ENCODE measurements around the gene IL36A. TPM values are rescaled to one million over a fixed set of nuclear protein-coding genes. Genes with fewer than 3 reads are reported as not detected.

Gene IL36A
- total and polyA plus RNA-seq, 5 donors = not detected

GRCh38 chr2:112979731-112980130 lies 25.5 kb upstream of the IL36A start:
- no peak for DNase-seq
- Histone ChIP-seq H3K4me3 (ENCODE audit: low read length) (no peak overlapping the region), H3K4me1 (ENCODE audit: control insufficient read depth, insufficient read depth, low read length) (no peaks in the 10 kb centered on the region), H3K27me3 (ENCODE audit: control insufficient read depth, insufficient read depth) (no peaks in the 10 kb centered on the region), H3K27ac (ENCODE audit: low read length) (no peak overlapping the region), H3K9me3 (ENCODE audit: control insufficient read depth, low read length) (no peaks in the 10 kb centered on the region)
- ATAC-seq = no peak
- intact Hi-C loops (cut with DNase I) = no loop called here
- 89% methylated on average over 1 of the region's 1 CpG for WGBS

GRCh38 chr2:112980537-112980936 lies 24.7 kb upstream of the IL36A start:
- no peak for DNase-seq
- intact Hi-C loops (cut with DNase I) = no loop called here
- 45% methylated on average over 1 of the region's 1 CpG for WGBS
- Histone ChIP-seq H3K4me1 (ENCODE audit: control insufficient read depth, insufficient read depth, low read length) (no peaks in the 10 kb centered on the region), H3K27ac (ENCODE audit: low read length) (no peak overlapping the region), H3K9me3 (ENCODE audit: control insufficient read depth, low read length) (no peaks in the 10 kb centered on the region), H3K4me3 (ENCODE audit: low read length) (no peak overlapping the region), H3K27me3 (ENCODE audit: control insufficient read depth, insufficient read depth) (no peaks in the 10 kb centered on the region)
- no peak for ATAC-seq

GRCh38 chr2:112985090-112985489 lies 20.2 kb upstream of the IL36A start:
- no peaks in the 10 kb centered on the region for H3K27me3 ChIP-seq (ENCODE audit: control insufficient read depth, insufficient read depth)
- 83% methylated on average over 5 of the region's 5 CpGs for WGBS
- intact Hi-C loops (cut with DNase I) = no loop called here
- H3K9me3 ChIP-seq (ENCODE audit: control insufficient read depth, low read length) = no peaks in the 10 kb centered on the region
- DNase-seq (no peak), ATAC-seq (no peak)
- H3K4me3 ChIP-seq (ENCODE audit: low read length) = no peak overlapping the region
- no peaks in the 10 kb centered on the region for H3K4me1 ChIP-seq (ENCODE audit: control insufficient read depth, insufficient read depth, low read length)
- no peak overlapping the region for H3K27ac ChIP-seq (ENCODE audit: low read length)

- Histone ChIP-seq H3K4me3 (ENCODE audit: low read length) (no peak overlapping the region), H3K4me1 (ENCODE audit: control insufficient read depth, insufficient read depth, low read length) (no peaks in the 10 kb centered on the region), H3K27ac (ENCODE audit: low read length) (no peak overlapping the region), H3K9me3 (ENCODE audit: control insufficient read depth, low read length) (peaks cover 2% of the 10 kb centered on the region), H3K27me3 (ENCODE audit: control insufficient read depth, insufficient read depth) (no peaks in the 10 kb centered on the region)
- no peak for DNase-seq
- WGBS = 66% methylated on average over 3 of the region's 3 CpGs
- intact Hi-C loops (cut with DNase I) = no loop called here
- no peak for ATAC-seq
Observed at GRCh38 chr2:112989611-112990010, 15.6 kb upstream of the IL36A start.

GRCh38 chr2:112993831-112994230 lies 11.4 kb upstream of the IL36A start:
- intact Hi-C loops (cut with DNase I) = no loop called here
- H3K27me3 ChIP-seq (ENCODE audit: control insufficient read depth, insufficient read depth) = no peaks in the 10 kb centered on the region
- DNase-seq (no peak), ATAC-seq (no peak)
- H3K4me1 ChIP-seq (ENCODE audit: control insufficient read depth, insufficient read depth, low read length) = no peaks in the 10 kb centered on the region
- peaks cover 2% of the 10 kb centered on the region for H3K9me3 ChIP-seq (ENCODE audit: control insufficient read depth, low read length)
- H3K4me3 ChIP-seq (ENCODE audit: low read length) = no peak overlapping the region
- H3K27ac ChIP-seq (ENCODE audit: low read length) = no peak overlapping the region

GRCh38 chr2:112994648-112995047 lies 10.6 kb upstream of the IL36A start:
- no peaks in the 10 kb centered on the region for H3K4me1 ChIP-seq (ENCODE audit: control insufficient read depth, insufficient read depth, low read length)
- H3K4me3 ChIP-seq (ENCODE audit: low read length) = no peak overlapping the region
- H3K27ac ChIP-seq (ENCODE audit: low read length) = no peak overlapping the region
- H3K9me3 ChIP-seq (ENCODE audit: control insufficient read depth, low read length) = peaks cover 2% of the 10 kb centered on the region
- DNase-seq (no peak), ATAC-seq (no peak)
- intact Hi-C loops (cut with DNase I) = no loop called here
- no peaks in the 10 kb centered on the region for H3K27me3 ChIP-seq (ENCODE audit: control insufficient read depth, insufficient read depth)
- 83% methylated on average over 2 of the region's 2 CpGs for whole genome bisulfite sequencing

- Histone ChIP-seq H3K4me1 (ENCODE audit: control insufficient read depth, insufficient read depth, low read length) (no peaks in the 10 kb centered on the region), H3K27ac (ENCODE audit: low read length) (no peak overlapping the region), H3K9me3 (ENCODE audit: control insufficient read depth, low read length) (peaks cover 2% of the 10 kb centered on the region), H3K4me3 (ENCODE audit: low read length) (no peak overlapping the region), H3K27me3 (ENCODE audit: control insufficient read depth, insufficient read depth) (no peaks in the 10 kb centered on the region)
- 89% methylated on average over 14 of the region's 14 CpGs for WGBS
- ATAC-seq (no peak), DNase-seq (no peak)
- intact Hi-C loops (cut with DNase I) = no loop called here
Observed at GRCh38 chr2:112995346-112995920, 9.8 kb upstream of the IL36A start.

GRCh38 chr2:112996635-112997034 lies 8.6 kb upstream of the IL36A start:
- H3K4me1 ChIP-seq (ENCODE audit: control insufficient read depth, insufficient read depth, low read length) = no peaks in the 10 kb centered on the region
- DNase-seq (no peak), ATAC-seq (no peak)
- peaks cover 2% of the 10 kb centered on the region for H3K9me3 ChIP-seq (ENCODE audit: control insufficient read depth, low read length)
- 65% methylated on average over 6 of the region's 6 CpGs for WGBS
- no peak overlapping the region for H3K27ac ChIP-seq (ENCODE audit: low read length)
- no peaks in the 10 kb centered on the region for H3K27me3 ChIP-seq (ENCODE audit: control insufficient read depth, insufficient read depth)
- intact Hi-C loops (cut with DNase I) = no loop called here
- no peak overlapping the region for H3K4me3 ChIP-seq (ENCODE audit: low read length)

- intact Hi-C loops (cut with DNase I) = no loop called here
- Histone ChIP-seq H3K27ac (ENCODE audit: low read length) (no peak overlapping the region), H3K4me3 (ENCODE audit: low read length) (no peak overlapping the region), H3K27me3 (ENCODE audit: control insufficient read depth, insufficient read depth) (no peaks in the 10 kb centered on the region), H3K4me1 (ENCODE audit: control insufficient read depth, insufficient read depth, low read length) (no peaks in the 10 kb centered on the region), H3K9me3 (ENCODE audit: control insufficient read depth, low read length) (peaks cover 2% of the 10 kb centered on the region)
- WGBS = 75% methylated on average over 1 of the region's 1 CpG
- ATAC-seq = no peak
- DNase-seq = no peak
Observed at GRCh38 chr2:112997151-112997550, 8.1 kb upstream of the IL36A start.

- 77% methylated on average over 1 of the region's 1 CpG for WGBS
- H3K4me1 ChIP-seq (ENCODE audit: control insufficient read depth, insufficient read depth, low read length) = no peaks in the 10 kb centered on the region
- ATAC-seq = no peak
- no peak for DNase-seq
- no peak overlapping the region for H3K27ac ChIP-seq (ENCODE audit: low read length)
- intact Hi-C loops (cut with DNase I) = no loop called here
- no peaks in the 10 kb centered on the region for H3K27me3 ChIP-seq (ENCODE audit: control insufficient read depth, insufficient read depth)
- H3K9me3 ChIP-seq (ENCODE audit: control insufficient read depth, low read length) = no peaks in the 10 kb centered on the region
- no peak overlapping the region for H3K4me3 ChIP-seq (ENCODE audit: low read length)
Observed at GRCh38 chr2:113000436-113000835, 4.8 kb upstream of the IL36A start.

- WGBS = 59% methylated on average over 2 of the region's 2 CpGs
- intact Hi-C loops (cut with DNase I) = no loop called here
- H3K4me3 ChIP-seq (ENCODE audit: low read length) = no peak overlapping the region
- H3K27ac ChIP-seq (ENCODE audit: low read length) = no peak overlapping the region
- no peak for DNase-seq
- no peaks in the 10 kb centered on the region for H3K9me3 ChIP-seq (ENCODE audit: control insufficient read depth, low read length)
- no peak for ATAC-seq
- no peaks in the 10 kb centered on the region for H3K4me1 ChIP-seq (ENCODE audit: control insufficient read depth, insufficient read depth, low read length)
- H3K27me3 ChIP-seq (ENCODE audit: control insufficient read depth, insufficient read depth) = no peaks in the 10 kb centered on the region
Observed at GRCh38 chr2:113002677-113003076, 2.6 kb upstream of the IL36A start.

- WGBS = 81% methylated on average over 1 of the region's 1 CpG
- H3K4me1 ChIP-seq (ENCODE audit: control insufficient read depth, insufficient read depth, low read length) = no peaks in the 10 kb centered on the region
- ATAC-seq (no peak), DNase-seq (no peak)
- H3K27ac ChIP-seq (ENCODE audit: low read length) = no peak overlapping the region
- intact Hi-C loops (cut with DNase I) = no loop called here
- H3K4me3 ChIP-seq (ENCODE audit: low read length) = no peak overlapping the region
- H3K27me3 ChIP-seq (ENCODE audit: control insufficient read depth, insufficient read depth) = no peaks in the 10 kb centered on the region
- H3K9me3 ChIP-seq (ENCODE audit: control insufficient read depth, low read length) = no peaks in the 10 kb centered on the region
Observed at GRCh38 chr2:113007250-113007649, 2.0 kb downstream of the IL36A start.
